Measurements from ENCODE around the gene RNF157. TPM values are rescaled to one million over a fixed set of nuclear protein-coding genes. Genes with fewer than 3 reads are reported as not detected.
A peak's percentile ranks its signal among the peaks of the same experiment; 100 is the strongest.

RNF157 gene
- total RNA-seq, 1 experiment from 2014 or later, result 11.2 TPM

GRCh38 chr17:76121932-76122430 lies 118.3 kb downstream of the RNF157 start (continued):
- TF ChIP-seq ZNF232 (CRISPR knock-in tag; IDR thresholded peaks at IDR 0.05), result 0 out of 2 replicates have a peak, but pooled peaks have one; percentile 59
- TF ChIP-seq GRHL2 (CRISPR knock-in tag; IDR thresholded peaks at IDR 0.05; ENCODE audit: insufficient replicate concordance, severe bottlenecking), result no peak
- no peak for TF ChIP-seq ATF2 (CRISPR knock-in tag; IDR thresholded peaks at IDR 0.05; ENCODE audit: borderline replicate concordance, low read depth)
- TF ChIP-seq, protein P1, sequence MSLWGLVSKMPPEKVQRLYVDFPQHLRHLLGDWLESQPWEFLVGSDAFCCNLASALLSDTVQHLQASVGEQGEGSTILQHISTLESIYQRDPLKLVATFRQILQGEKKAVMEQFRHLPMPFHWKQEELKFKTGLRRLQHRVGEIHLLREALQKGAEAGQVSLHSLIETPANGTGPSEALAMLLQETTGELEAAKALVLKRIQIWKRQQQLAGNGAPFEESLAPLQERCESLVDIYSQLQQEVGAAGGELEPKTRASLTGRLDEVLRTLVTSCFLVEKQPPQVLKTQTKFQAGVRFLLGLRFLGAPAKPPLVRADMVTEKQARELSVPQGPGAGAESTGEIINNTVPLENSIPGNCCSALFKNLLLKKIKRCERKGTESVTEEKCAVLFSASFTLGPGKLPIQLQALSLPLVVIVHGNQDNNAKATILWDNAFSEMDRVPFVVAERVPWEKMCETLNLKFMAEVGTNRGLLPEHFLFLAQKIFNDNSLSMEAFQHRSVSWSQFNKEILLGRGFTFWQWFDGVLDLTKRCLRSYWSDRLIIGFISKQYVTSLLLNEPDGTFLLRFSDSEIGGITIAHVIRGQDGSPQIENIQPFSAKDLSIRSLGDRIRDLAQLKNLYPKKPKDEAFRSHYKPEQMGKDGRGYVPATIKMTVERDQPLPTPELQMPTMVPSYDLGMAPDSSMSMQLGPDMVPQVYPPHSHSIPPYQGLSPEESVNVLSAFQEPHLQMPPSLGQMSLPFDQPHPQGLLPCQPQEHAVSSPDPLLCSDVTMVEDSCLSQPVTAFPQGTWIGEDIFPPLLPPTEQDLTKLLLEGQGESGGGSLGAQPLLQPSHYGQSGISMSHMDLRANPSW (CRISPR knock-in tag; conservative IDR thresholded peaks at IDR 0.05; ENCODE audit: low read depth), result no peak
- no peak for TF ChIP-seq ZBTB21 (CRISPR knock-in tag; IDR thresholded peaks at IDR 0.05; ENCODE audit: borderline replicate concordance)
- no peak for TF ChIP-seq SOX15 (CRISPR knock-in tag; IDR thresholded peaks at IDR 0.05)
- TF ChIP-seq, protein P2, sequence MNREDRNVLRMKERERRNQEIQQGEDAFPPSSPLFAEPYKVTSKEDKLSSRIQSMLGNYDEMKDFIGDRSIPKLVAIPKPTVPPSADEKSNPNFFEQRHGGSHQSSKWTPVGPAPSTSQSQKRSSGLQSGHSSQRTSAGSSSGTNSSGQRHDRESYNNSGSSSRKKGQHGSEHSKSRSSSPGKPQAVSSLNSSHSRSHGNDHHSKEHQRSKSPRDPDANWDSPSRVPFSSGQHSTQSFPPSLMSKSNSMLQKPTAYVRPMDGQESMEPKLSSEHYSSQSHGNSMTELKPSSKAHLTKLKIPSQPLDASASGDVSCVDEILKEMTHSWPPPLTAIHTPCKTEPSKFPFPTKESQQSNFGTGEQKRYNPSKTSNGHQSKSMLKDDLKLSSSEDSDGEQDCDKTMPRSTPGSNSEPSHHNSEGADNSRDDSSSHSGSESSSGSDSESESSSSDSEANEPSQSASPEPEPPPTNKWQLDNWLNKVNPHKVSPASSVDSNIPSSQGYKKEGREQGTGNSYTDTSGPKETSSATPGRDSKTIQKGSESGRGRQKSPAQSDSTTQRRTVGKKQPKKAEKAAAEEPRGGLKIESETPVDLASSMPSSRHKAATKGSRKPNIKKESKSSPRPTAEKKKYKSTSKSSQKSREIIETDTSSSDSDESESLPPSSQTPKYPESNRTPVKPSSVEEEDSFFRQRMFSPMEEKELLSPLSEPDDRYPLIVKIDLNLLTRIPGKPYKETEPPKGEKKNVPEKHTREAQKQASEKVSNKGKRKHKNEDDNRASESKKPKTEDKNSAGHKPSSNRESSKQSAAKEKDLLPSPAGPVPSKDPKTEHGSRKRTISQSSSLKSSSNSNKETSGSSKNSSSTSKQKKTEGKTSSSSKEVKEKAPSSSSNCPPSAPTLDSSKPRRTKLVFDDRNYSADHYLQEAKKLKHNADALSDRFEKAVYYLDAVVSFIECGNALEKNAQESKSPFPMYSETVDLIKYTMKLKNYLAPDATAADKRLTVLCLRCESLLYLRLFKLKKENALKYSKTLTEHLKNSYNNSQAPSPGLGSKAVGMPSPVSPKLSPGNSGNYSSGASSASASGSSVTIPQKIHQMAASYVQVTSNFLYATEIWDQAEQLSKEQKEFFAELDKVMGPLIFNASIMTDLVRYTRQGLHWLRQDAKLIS (CRISPR knock-in tag; IDR thresholded peaks at IDR 0.05; ENCODE audit: borderline replicate concordance), result no peak
- TF ChIP-seq FOXJ3 (CRISPR knock-in tag; IDR thresholded peaks at IDR 0.05; ENCODE audit: borderline replicate concordance), result no peak
- TF ChIP-seq, protein P3, sequence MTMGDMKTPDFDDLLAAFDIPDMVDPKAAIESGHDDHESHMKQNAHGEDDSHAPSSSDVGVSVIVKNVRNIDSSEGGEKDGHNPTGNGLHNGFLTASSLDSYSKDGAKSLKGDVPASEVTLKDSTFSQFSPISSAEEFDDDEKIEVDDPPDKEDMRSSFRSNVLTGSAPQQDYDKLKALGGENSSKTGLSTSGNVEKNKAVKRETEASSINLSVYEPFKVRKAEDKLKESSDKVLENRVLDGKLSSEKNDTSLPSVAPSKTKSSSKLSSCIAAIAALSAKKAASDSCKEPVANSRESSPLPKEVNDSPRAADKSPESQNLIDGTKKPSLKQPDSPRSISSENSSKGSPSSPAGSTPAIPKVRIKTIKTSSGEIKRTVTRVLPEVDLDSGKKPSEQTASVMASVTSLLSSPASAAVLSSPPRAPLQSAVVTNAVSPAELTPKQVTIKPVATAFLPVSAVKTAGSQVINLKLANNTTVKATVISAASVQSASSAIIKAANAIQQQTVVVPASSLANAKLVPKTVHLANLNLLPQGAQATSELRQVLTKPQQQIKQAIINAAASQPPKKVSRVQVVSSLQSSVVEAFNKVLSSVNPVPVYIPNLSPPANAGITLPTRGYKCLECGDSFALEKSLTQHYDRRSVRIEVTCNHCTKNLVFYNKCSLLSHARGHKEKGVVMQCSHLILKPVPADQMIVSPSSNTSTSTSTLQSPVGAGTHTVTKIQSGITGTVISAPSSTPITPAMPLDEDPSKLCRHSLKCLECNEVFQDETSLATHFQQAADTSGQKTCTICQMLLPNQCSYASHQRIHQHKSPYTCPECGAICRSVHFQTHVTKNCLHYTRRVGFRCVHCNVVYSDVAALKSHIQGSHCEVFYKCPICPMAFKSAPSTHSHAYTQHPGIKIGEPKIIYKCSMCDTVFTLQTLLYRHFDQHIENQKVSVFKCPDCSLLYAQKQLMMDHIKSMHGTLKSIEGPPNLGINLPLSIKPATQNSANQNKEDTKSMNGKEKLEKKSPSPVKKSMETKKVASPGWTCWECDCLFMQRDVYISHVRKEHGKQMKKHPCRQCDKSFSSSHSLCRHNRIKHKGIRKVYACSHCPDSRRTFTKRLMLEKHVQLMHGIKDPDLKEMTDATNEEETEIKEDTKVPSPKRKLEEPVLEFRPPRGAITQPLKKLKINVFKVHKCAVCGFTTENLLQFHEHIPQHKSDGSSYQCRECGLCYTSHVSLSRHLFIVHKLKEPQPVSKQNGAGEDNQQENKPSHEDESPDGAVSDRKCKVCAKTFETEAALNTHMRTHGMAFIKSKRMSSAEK (CRISPR knock-in tag; IDR thresholded peaks at IDR 0.05; ENCODE audit: borderline replicate concordance), result no peak
- TF ChIP-seq ZNF121 (CRISPR knock-in tag; IDR thresholded peaks at IDR 0.05), result no peak
- TF ChIP-seq NFYB (CRISPR knock-in tag; conservative IDR thresholded peaks at IDR 0.05; ENCODE audit: low read depth), result peak; percentile 29; the same call in 1 of the 2 replicates
- TF ChIP-seq, protein P4, sequence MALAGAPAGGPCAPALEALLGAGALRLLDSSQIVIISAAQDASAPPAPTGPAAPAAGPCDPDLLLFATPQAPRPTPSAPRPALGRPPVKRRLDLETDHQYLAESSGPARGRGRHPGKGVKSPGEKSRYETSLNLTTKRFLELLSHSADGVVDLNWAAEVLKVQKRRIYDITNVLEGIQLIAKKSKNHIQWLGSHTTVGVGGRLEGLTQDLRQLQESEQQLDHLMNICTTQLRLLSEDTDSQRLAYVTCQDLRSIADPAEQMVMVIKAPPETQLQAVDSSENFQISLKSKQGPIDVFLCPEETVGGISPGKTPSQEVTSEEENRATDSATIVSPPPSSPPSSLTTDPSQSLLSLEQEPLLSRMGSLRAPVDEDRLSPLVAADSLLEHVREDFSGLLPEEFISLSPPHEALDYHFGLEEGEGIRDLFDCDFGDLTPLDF (CRISPR knock-in tag; IDR thresholded peaks at IDR 0.05), result no peak; the same call in 1 of the 2 replicates
- TF ChIP-seq MXD4 (CRISPR knock-in tag; IDR thresholded peaks at IDR 0.05; ENCODE audit: borderline replicate concordance), result no peak
- no peak for TF ChIP-seq USF1 (CRISPR knock-in tag; IDR thresholded peaks at IDR 0.05)
- TF ChIP-seq CDX4 (CRISPR knock-in tag; IDR thresholded peaks at IDR 0.05; ENCODE audit: borderline replicate concordance), result no peak
- TF ChIP-seq CBFB (CRISPR knock-in tag; IDR thresholded peaks at IDR 0.05; ENCODE audit: low read depth), result no peak
- TF ChIP-seq JUN (CRISPR knock-in tag; IDR thresholded peaks at IDR 0.05), result no peak
- TF ChIP-seq ZNF423 (CRISPR knock-in tag; IDR thresholded peaks at IDR 0.05), result no peak
- TF ChIP-seq ESRRA (CRISPR knock-in tag; IDR thresholded peaks at IDR 0.05; ENCODE audit: borderline replicate concordance), result 0 out of 2 replicates have a peak, but pooled peaks have one; percentile 29
- no peak for TF ChIP-seq ZNF416 (CRISPR knock-in tag; IDR thresholded peaks at IDR 0.05)
- TF ChIP-seq ZBTB43 (CRISPR knock-in tag; IDR thresholded peaks at IDR 0.05), result no peak
